GM12892 (cell line): ENCODE data around the gene GAS6.

Experiments used
- POLR2A ChIP-seq: IDR thresholded peaks from 2 replicates; pipeline ENCODE4 v1.6.1; 2011; ENCODE audit warnings: low read depth, low read length, control low read depth
- POLR2AphosphoS5 ChIP-seq: IDR thresholded peaks from 2 replicates; pipeline ENCODE4 v1.6.1; 2011; ENCODE audit warnings: low read depth, low read length, control low read depth
- TAF1 ChIP-seq: IDR thresholded peaks from 2 replicates; pipeline ENCODE4 v1.6.1; 2011; ENCODE audit warnings: low read depth, mild to moderate bottlenecking, control low read depth, low read length, borderline replicate concordance

DNA sequence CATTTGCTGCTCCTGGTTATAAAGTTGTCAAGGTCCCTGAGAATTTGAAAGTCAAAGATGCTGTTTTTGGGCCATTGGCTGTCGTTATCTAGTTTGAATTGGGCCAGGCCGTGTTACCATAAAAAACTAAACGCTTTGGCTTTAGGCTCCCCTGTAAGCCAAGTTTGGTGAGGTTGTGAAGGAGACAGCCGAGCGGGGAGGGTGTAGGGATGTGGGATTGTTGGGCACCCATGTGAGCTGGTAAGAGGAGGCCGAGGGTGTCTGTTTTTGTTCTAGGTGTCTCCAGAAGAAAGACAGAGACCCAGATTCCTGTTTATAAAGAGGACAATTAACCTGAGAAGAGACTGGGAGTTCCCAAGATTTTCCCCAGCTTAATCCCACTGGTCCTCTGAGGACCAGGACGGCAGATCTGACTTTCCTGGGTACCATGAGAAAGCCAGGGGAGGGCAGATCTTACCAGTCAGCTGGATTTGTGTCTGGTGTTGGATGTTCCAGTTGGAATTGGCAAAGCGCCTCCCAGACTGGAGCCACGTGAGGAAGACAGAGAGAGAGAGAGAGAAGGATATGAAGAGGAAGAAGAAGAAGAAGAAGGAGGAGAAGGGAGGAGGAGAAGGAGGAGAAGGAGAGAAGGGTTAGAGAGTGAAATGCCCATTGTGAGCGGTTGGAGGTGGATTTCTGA, 79.8 kb downstream of the GAS6 start:
- TF ChIP-seq POLR2A (no peak), TAF1 (no peak), POLR2AphosphoS5 (no peak)
